ENCODE measurements around the gene C3orf33. TPM values are rescaled to one million over a fixed set of nuclear protein-coding genes. Genes with fewer than 3 reads are reported as not detected.

C3orf33 gene
- total and polyA plus RNA-seq, 2 of the 13 experiments (the other 11 are each of a cell fraction or from before 2014, with no cell fraction given), result 9.2 to 12.6 TPM

DNA sequence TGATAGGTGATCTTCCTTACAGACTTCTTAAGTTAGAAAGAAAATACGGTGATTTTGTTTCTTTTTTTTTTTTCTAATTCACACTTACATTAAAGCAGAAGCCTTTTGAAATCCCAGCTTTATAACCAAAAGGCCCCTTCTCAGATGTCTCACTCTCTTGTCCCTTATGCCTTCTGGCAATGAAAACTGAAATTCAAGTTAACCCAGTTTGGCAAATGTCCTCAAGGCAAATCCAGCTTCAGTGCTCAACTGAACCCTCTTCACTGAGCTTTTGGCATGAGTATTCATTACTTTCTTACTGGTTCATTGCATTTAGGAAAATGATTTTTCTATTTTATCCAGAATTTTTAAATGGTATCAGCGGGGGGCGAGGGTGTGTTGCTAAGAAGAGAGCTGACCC lies 78.2 kb downstream of the C3orf33 start (continued):
- TF ChIP-seq, protein P1, sequence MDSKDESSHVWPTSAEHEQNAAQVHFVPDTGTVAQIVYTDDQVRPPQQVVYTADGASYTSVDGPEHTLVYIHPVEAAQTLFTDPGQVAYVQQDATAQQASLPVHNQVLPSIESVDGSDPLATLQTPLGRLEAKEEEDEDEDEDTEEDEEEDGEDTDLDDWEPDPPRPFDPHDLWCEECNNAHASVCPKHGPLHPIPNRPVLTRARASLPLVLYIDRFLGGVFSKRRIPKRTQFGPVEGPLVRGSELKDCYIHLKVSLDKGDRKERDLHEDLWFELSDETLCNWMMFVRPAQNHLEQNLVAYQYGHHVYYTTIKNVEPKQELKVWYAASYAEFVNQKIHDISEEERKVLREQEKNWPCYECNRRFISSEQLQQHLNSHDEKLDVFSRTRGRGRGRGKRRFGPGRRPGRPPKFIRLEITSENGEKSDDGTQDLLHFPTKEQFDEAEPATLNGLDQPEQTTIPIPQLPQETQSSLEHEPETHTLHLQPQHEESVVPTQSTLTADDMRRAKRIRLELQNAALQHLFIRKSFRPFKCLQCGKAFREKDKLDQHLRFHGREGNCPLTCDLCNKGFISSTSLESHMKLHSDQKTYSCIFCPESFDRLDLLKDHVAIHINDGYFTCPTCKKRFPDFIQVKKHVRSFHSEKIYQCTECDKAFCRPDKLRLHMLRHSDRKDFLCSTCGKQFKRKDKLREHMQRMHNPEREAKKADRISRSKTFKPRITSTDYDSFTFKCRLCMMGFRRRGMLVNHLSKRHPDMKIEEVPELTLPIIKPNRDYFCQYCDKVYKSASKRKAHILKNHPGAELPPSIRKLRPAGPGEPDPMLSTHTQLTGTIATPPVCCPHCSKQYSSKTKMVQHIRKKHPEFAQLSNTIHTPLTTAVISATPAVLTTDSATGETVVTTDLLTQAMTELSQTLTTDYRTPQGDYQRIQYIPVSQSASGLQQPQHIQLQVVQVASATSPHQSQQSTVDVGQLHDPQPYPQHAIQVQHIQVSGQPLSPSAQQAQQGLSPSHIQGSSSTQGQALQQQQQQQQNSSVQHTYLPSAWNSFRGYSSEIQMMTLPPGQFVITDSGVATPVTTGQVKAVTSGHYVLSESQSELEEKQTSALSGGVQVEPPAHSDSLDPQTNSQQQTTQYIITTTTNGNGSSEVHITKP (CRISPR knock-in tag; IDR thresholded peaks at IDR 0.05; ENCODE audit: low read depth), result no peak
- TF ChIP-seq XBP1 (CRISPR knock-in tag; IDR thresholded peaks at IDR 0.05) (no peak), ZNF138 (CRISPR knock-in tag; IDR thresholded peaks at IDR 0.05; ENCODE audit: low read depth) (no peak), ELF4 (CRISPR knock-in tag; IDR thresholded peaks at IDR 0.05; ENCODE audit: borderline replicate concordance) (no peak), CBX5 (CRISPR knock-in tag; IDR thresholded peaks at IDR 0.05; ENCODE audit: borderline replicate concordance) (no peak), DPF2 (CRISPR knock-in tag; IDR thresholded peaks at IDR 0.05; ENCODE audit: borderline replicate concordance, low read depth) (no peak), YEATS2 (CRISPR knock-in tag; IDR thresholded peaks at IDR 0.05; ENCODE audit: borderline replicate concordance) (no peak)
- TF ChIP-seq, protein P2, sequence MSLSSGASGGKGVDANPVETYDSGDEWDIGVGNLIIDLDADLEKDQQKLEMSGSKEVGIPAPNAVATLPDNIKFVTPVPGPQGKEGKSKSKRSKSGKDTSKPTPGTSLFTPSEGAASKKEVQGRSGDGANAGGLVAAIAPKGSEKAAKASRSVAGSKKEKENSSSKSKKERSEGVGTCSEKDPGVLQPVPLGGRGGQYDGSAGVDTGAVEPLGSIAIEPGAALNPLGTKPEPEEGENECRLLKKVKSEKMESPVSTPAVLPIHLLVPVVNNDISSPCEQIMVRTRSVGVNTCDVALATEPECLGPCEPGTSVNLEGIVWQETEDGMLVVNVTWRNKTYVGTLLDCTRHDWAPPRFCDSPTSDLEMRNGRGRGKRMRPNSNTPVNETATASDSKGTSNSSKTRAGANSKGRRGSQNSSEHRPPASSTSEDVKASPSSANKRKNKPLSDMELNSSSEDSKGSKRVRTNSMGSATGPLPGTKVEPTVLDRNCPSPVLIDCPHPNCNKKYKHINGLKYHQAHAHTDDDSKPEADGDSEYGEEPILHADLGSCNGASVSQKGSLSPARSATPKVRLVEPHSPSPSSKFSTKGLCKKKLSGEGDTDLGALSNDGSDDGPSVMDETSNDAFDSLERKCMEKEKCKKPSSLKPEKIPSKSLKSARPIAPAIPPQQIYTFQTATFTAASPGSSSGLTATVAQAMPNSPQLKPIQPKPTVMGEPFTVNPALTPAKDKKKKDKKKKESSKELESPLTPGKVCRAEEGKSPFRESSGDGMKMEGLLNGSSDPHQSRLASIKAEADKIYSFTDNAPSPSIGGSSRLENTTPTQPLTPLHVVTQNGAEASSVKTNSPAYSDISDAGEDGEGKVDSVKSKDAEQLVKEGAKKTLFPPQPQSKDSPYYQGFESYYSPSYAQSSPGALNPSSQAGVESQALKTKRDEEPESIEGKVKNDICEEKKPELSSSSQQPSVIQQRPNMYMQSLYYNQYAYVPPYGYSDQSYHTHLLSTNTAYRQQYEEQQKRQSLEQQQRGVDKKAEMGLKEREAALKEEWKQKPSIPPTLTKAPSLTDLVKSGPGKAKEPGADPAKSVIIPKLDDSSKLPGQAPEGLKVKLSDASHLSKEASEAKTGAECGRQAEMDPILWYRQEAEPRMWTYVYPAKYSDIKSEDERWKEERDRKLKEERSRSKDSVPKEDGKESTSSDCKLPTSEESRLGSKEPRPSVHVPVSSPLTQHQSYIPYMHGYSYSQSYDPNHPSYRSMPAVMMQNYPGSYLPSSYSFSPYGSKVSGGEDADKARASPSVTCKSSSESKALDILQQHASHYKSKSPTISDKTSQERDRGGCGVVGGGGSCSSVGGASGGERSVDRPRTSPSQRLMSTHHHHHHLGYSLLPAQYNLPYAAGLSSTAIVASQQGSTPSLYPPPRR (CRISPR knock-in tag; IDR thresholded peaks at IDR 0.05; ENCODE audit: borderline replicate concordance), result no peak

All from HepG2 (cell line).